Activated naive CD4-positive, alpha-beta T cell treated with anti-CD3 and anti-CD28 coated beads, Interleukin-2, amount 50 U/mL, for 24 hours (primary cell): ENCODE results near the gene LRRTM3.

ENCODE experiments used
- H3K27ac Mint-ChIP-seq: one replicate; pipeline ENCODE4 v1.8.0; 2021; ENCODE audit warnings: mild to moderate bottlenecking, mixed read lengths
- H3K27me3 Mint-ChIP-seq: one replicate; pipeline ENCODE4 v1.8.0; 2021; ENCODE audit warnings: mixed read lengths
- H3K36me3 Mint-ChIP-seq: one replicate; pipeline ENCODE4 v1.8.0; 2021; ENCODE audit warnings: mixed read lengths
- H3K4me1 Mint-ChIP-seq: one replicate; pipeline ENCODE4 v1.8.0; 2021; ENCODE audit warnings: mixed read lengths
- H3K4me3 Mint-ChIP-seq: one replicate; pipeline ENCODE4 v1.8.0; 2021; ENCODE audit warnings: mild to moderate bottlenecking, mixed read lengths
- H3K9me3 Mint-ChIP-seq: one replicate; pipeline ENCODE4 v1.8.0; 2021; ENCODE audit warnings: mixed read lengths

The LRRTM3 gene

DNA sequence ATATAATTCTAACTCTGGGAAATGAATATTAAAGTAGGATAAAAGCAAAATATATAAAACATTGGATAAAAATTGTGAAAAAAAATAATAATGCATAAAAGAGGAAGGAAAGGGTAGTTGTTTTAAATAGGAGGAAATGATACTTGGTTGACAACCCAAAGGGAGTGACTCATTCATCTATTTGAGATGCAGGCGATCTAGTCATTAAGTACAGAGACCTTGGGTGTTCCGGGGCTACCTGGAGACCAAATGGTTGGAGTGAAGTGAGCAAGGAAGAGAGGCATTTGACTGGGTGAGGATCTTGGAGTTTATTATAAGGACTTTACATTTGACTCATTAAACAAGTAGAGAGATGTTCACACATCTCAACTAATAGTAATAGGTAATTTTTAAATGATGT is 111.0 kb downstream of the LRRTM3 start:
- Mint-ChIP-seq H3K27me3 (no peaks in the 10 kb centered on the region), H3K4me3 (no peak overlapping the region), H3K27ac (no peak overlapping the region), H3K4me1 (no peaks in the 10 kb centered on the region), H3K36me3 (no peaks in the 10 kb centered on the region), H3K9me3 (no peaks in the 10 kb centered on the region)

- no peaks in the 10 kb centered on the region for H3K36me3 Mint-ChIP-seq
- H3K4me3 Mint-ChIP-seq: no peak overlapping the region
- H3K9me3 Mint-ChIP-seq: no peaks in the 10 kb centered on the region
- no peak overlapping the region for H3K27ac Mint-ChIP-seq
- no peaks in the 10 kb centered on the region for H3K4me1 Mint-ChIP-seq
- no peaks in the 10 kb centered on the region for H3K27me3 Mint-ChIP-seq
These were observed 117.2 kb downstream of the LRRTM3 start for GRCh38 chr10:67043041-67043440.

- no peaks in the 10 kb centered on the region for H3K27me3 Mint-ChIP-seq
- no peaks in the 10 kb centered on the region for H3K36me3 Mint-ChIP-seq
- no peak overlapping the region for H3K27ac Mint-ChIP-seq
- no peak overlapping the region for H3K4me3 Mint-ChIP-seq
- no peaks in the 10 kb centered on the region for H3K9me3 Mint-ChIP-seq
- no peaks in the 10 kb centered on the region for H3K4me1 Mint-ChIP-seq
These were observed 119.6 kb downstream of the LRRTM3 start for GRCh38 chr10:67045404-67045803.

GRCh38 chr10:67046507-67046906 is 120.7 kb downstream of the LRRTM3 start:
- no peaks in the 10 kb centered on the region for H3K27me3 Mint-ChIP-seq
- H3K4me1 Mint-ChIP-seq: no peaks in the 10 kb centered on the region
- no peak overlapping the region for H3K27ac Mint-ChIP-seq
- no peaks in the 10 kb centered on the region for H3K9me3 Mint-ChIP-seq
- no peak overlapping the region for H3K4me3 Mint-ChIP-seq
- no peaks in the 10 kb centered on the region for H3K36me3 Mint-ChIP-seq

DNA sequence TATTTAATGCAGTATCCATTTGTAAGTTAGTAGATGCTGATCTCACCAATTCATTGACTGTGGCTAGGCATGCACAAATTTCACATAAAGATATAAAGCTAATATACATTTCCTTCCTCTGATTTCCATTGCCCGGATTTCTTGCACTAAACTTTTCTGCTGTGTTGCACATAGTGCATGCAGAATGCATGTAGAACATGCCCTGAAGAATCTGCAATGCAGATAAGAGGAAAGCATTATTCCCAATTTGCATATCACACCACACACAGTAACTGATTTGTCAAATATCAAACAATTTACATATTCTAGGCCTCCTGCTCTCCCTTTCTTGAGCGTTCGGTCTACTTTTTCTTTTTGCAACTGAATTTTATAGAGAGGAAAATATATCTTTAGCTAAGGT is 124.2 kb downstream of the LRRTM3 start:
- Mint-ChIP-seq H3K27me3 (no peaks in the 10 kb centered on the region), H3K9me3 (no peaks in the 10 kb centered on the region), H3K36me3 (no peaks in the 10 kb centered on the region), H3K27ac (no peak overlapping the region), H3K4me1 (no peaks in the 10 kb centered on the region), H3K4me3 (no peak overlapping the region)

DNA sequence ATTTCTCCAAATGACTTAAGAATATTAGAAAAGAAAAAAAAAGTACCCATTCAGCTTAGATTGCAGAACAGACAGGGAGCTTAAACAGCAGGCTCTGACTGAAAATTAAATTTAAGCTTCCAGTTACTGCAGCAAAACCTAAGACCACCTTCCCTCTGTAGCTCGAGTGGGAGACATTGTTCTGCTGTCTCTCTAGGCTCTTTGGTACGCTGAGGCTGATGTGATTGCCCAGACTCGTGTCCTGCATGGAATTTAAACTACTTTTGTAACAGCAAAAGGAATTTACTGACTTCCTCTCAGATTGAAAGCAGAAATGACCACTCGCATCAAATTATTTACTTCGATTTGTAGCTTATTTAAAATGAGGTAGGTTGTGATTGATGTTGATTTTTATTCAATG is 124.6 kb downstream of the LRRTM3 start:
- Mint-ChIP-seq H3K9me3 (no peaks in the 10 kb centered on the region), H3K27me3 (no peaks in the 10 kb centered on the region), H3K4me3 (no peak overlapping the region), H3K4me1 (no peaks in the 10 kb centered on the region), H3K36me3 (no peaks in the 10 kb centered on the region), H3K27ac (no peak overlapping the region)

DNA sequence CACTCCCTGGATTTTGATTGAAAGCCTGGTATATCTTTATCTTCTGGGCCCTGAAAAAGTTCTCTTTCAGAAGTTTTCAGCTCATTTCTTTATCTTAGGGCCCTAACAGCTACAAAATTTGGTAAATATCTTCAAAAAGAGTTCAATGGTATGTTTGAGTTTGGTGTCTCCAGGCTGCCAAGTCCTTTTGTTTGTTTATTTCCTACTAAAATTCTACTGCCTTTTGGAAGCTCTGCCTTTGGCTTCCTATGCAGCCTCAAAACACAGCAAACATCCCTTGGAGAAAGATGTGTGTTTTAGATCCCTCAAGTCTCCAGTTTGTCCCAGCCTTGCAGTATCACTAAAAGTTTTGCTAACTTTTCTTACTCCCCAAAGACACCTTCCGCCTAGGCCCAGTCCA is 146.8 kb downstream of the LRRTM3 start:
- Mint-ChIP-seq H3K9me3 (no peaks in the 10 kb centered on the region), H3K4me3 (no peak overlapping the region), H3K27me3 (no peaks in the 10 kb centered on the region), H3K4me1 (no peaks in the 10 kb centered on the region), H3K36me3 (no peaks in the 10 kb centered on the region), H3K27ac (no peak overlapping the region)

DNA sequence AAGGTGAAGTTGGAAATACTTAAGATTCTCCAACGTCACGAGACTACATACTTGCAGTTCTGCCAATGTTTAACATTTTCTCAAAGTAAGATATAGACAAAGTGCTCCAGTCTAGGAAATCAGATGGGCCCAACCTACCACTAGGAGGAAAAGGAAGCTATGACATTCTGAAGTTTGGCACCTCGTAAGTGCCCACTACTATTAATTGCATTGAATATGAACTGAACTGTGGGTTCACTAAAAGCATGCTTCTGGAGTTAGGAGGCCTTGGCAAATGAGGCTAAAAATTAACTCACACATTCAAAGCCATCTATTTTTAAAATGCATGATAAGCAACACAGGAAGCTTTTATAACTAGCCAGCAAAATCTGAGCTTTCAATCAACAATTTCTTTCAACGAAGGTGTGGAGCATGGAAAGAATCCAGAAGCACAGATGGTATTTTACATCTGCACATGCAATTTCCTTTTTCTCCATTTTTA is 149.7 kb downstream of the LRRTM3 start:
- H3K27ac Mint-ChIP-seq: no peak overlapping the region
- no peak overlapping the region for H3K4me3 Mint-ChIP-seq
- H3K4me1 Mint-ChIP-seq: no peaks in the 10 kb centered on the region
- H3K27me3 Mint-ChIP-seq: no peaks in the 10 kb centered on the region
- no peaks in the 10 kb centered on the region for H3K9me3 Mint-ChIP-seq
- no peaks in the 10 kb centered on the region for H3K36me3 Mint-ChIP-seq

DNA sequence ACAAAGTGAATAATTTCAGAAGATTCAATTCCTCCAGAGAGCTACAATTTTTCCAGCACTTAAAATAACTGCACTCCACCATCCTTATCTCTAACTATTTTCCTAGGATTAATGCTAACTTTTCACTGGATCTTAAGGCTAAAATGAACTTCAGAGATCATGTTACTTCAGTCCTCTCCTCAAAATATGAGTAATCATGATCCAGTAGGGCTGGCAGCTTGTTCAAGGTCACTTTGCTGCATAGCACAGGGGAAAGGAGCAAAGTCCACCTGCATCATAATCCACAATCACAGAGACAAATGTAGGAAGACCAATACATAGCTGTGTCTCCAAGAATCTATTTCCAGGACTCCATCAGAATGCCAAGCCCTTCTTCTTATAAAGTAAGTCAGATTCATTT is 150.3 kb downstream of the LRRTM3 start:
- no peaks in the 10 kb centered on the region for H3K27me3 Mint-ChIP-seq
- no peak overlapping the region for H3K4me3 Mint-ChIP-seq
- no peaks in the 10 kb centered on the region for H3K9me3 Mint-ChIP-seq
- no peak overlapping the region for H3K27ac Mint-ChIP-seq
- no peaks in the 10 kb centered on the region for H3K4me1 Mint-ChIP-seq
- H3K36me3 Mint-ChIP-seq: no peaks in the 10 kb centered on the region

GRCh38 chr10:67077376-67077775 is 151.5 kb downstream of the LRRTM3 start:
- Mint-ChIP-seq H3K4me3 (no peak overlapping the region), H3K27me3 (no peaks in the 10 kb centered on the region), H3K36me3 (no peaks in the 10 kb centered on the region), H3K9me3 (no peaks in the 10 kb centered on the region), H3K27ac (no peak overlapping the region), H3K4me1 (no peaks in the 10 kb centered on the region)

DNA sequence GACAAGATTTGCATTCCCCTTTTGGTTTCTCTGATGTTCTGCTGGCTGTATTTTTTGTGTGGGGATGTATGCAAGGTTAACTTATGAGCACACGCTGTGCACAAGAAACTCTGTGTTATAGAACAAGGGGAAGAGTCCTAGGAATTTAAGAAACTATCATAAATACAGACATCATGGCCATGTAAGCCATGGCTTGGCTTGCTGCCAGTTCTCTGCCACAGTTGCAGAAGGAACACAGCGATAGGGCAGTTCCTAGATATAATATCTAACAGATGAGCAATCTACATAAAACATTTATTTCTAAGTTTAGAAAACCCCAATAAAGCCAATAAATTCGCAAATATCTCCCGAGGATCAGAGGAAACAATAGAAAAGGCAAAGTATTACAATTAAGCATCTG is 153.3 kb downstream of the LRRTM3 start:
- no peaks in the 10 kb centered on the region for H3K4me1 Mint-ChIP-seq
- H3K9me3 Mint-ChIP-seq: no peaks in the 10 kb centered on the region
- no peaks in the 10 kb centered on the region for H3K36me3 Mint-ChIP-seq
- H3K27me3 Mint-ChIP-seq: no peaks in the 10 kb centered on the region
- H3K27ac Mint-ChIP-seq: no peak overlapping the region
- no peak overlapping the region for H3K4me3 Mint-ChIP-seq

GRCh38 chr10:67086327-67087134 is 160.7 kb downstream of the LRRTM3 start:
- H3K27me3 Mint-ChIP-seq: no peaks in the 10 kb centered on the region
- H3K4me3 Mint-ChIP-seq: no peak overlapping the region
- no peaks in the 10 kb centered on the region for H3K9me3 Mint-ChIP-seq
- H3K36me3 Mint-ChIP-seq: no peaks in the 10 kb centered on the region
- H3K27ac Mint-ChIP-seq: no peak overlapping the region
- no peaks in the 10 kb centered on the region for H3K4me1 Mint-ChIP-seq

DNA sequence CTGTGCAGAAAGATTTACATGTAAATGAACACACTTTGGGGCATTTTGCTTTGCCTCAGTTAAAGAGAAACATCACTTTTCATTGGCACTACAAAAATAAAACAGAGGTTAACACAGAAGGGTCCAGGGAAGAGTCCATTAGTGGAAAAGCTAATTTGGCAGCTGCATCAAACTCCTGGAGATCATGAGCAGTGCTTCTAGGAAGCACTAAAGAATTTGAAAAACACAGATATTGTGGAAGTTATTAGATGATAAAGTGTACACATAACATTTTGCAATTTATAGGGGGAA is 161.2 kb downstream of the LRRTM3 start:
- no peak overlapping the region for H3K4me3 Mint-ChIP-seq
- no peak overlapping the region for H3K27ac Mint-ChIP-seq
- no peaks in the 10 kb centered on the region for H3K27me3 Mint-ChIP-seq
- H3K9me3 Mint-ChIP-seq: no peaks in the 10 kb centered on the region
- H3K36me3 Mint-ChIP-seq: no peaks in the 10 kb centered on the region
- H3K4me1 Mint-ChIP-seq: no peaks in the 10 kb centered on the region

GRCh38 chr10:67088036-67088435 is 162.2 kb downstream of the LRRTM3 start:
- Mint-ChIP-seq H3K4me3 (no peak overlapping the region), H3K4me1 (no peaks in the 10 kb centered on the region), H3K9me3 (no peaks in the 10 kb centered on the region), H3K27ac (no peak overlapping the region), H3K36me3 (no peaks in the 10 kb centered on the region), H3K27me3 (no peaks in the 10 kb centered on the region)

GRCh38 chr10:67095531-67095930 is 169.7 kb downstream of the LRRTM3 start:
- Mint-ChIP-seq H3K4me3 (no peak overlapping the region), H3K9me3 (no peaks in the 10 kb centered on the region), H3K27ac (no peak overlapping the region), H3K27me3 (no peaks in the 10 kb centered on the region), H3K36me3 (no peaks in the 10 kb centered on the region), H3K4me1 (no peaks in the 10 kb centered on the region)

DNA sequence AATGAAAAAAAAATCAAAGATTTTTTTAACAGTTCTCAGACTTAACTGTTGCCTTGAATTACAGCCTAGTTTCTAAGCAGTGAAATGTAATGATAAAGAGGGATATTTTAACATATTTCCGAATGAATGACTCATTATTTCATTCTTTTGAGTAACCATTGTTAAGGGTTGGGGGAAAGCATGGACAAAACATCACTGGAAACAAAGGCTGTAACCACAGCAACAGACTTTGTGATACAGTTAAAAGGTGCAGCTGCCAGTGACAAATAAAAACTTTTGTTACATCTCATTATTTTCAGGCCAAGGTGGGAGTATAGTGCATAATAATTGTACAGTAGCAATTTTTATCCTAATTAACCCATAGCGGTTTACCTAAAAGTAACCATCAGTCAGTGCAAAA is 172.6 kb downstream of the LRRTM3 start:
- Mint-ChIP-seq H3K27ac (no peak overlapping the region), H3K4me3 (no peak overlapping the region), H3K36me3 (no peaks in the 10 kb centered on the region), H3K4me1 (no peaks in the 10 kb centered on the region), H3K27me3 (no peaks in the 10 kb centered on the region), H3K9me3 (no peaks in the 10 kb centered on the region)

DNA sequence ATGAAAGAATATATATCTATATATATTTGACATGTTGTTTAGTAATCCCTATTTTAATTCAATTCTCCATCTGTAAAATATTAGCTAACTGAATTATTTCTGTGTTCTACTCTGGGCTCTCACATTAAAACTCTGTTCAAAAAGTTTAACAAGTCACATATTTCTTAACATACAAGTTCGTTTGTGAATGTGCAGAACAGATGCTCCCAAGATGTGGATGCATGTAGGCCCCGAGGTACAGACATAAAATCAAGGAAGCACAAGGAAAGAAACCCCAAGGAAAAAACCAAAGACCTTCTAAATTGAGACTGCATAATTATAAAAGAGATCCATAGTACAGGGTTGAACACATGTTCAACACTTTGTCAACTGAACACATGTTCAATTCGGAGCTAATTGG is 175.1 kb downstream of the LRRTM3 start:
- Mint-ChIP-seq H3K4me1 (no peaks in the 10 kb centered on the region), H3K9me3 (no peaks in the 10 kb centered on the region), H3K27ac (no peak overlapping the region), H3K36me3 (no peaks in the 10 kb centered on the region), H3K4me3 (no peak overlapping the region), H3K27me3 (no peaks in the 10 kb centered on the region)
